Breast epithelium (tissue), 4 donors: ENCODE results near the gene NAA25. TPM values are rescaled to one million over a fixed set of nuclear protein-coding genes. Genes with fewer than 3 reads are reported as not detected.

Source experiments
- DNase-seq, 2 donors: peaks; one replicate each; pipeline ENCODE4 v3.0.0-alpha.2; 2019; ENCODE audit warnings: low spot score in 2 of 2
- H3K27ac ChIP-seq, 2 donors: fragments of 200-600 bp; sonication (generic) in 1 of 2; one replicate each; pipeline ENCODE4 v1.5.1; 2016 to 2019; ENCODE audit warnings: mild to moderate bottlenecking in 1 of 2
- H3K27me3 ChIP-seq, 2 donors: fragments of 200-600 bp; sonication (generic) in 1 of 2; one replicate each; pipeline versions ENCODE4 v1.5.1 to v1.6.0; 2017 to 2019; ENCODE audit warnings: control low read depth in 1 of 2, mild to moderate bottlenecking in 1 of 2
- H3K36me3 ChIP-seq: fragments of 200-600 bp; one replicate; pipeline ENCODE4 v1.5.1; 2019
- H3K4me1 ChIP-seq, 2 donors: fragments of 200-600 bp; sonication (generic); one replicate each; pipeline ENCODE4 v1.5.1; 2016 to 2019; ENCODE audit warnings: control low read depth in 1 of 2
- H3K4me3 ChIP-seq, 3 donors: fragments of 200-600 bp; sonication (generic); 1 replicate in 2 of 3; 2 replicates in 1 of 3; pipeline ENCODE4 v1.5.1; 2016 to 2019; ENCODE audit warnings: mild to moderate bottlenecking in 3 of 3, moderate library complexity in 2 of 3
- H3K9me3 ChIP-seq, 2 donors: fragments of 200-600 bp; sonication (generic) in 1 of 2; one replicate each; pipeline ENCODE4 v1.5.1; 2016 to 2019; ENCODE audit warnings: control low read depth in 1 of 2
- POLR2A ChIP-seq: fragments of 450-650 bp; IDR thresholded peaks from one replicate; pipeline ENCODE4 v1.6.1; 2016; ENCODE audit warnings: antibody characterized with exemption, mild to moderate bottlenecking, moderate library complexity
- POLR2AphosphoS5 ChIP-seq, 3 donors: sonication (generic); formaldehyde crosslinking; IDR thresholded peaks; one replicate each; pipeline ENCODE4 v1.6.1; 2017; ENCODE audit warnings: antibody characterized with exemption in 3 of 3
- intact Hi-C: fragments of 100-400 bp; cut with DNase I; formaldehyde crosslinking; loops from one replicate; pipeline ENCODE4 v1.15.1; 2023; ENCODE audit warnings: low total_unique reads
- total RNA-seq, 3 donors: library from RNA; depleted of rRNA; stranded (reverse); fragments of >200 nt; gene quantifications; one replicate each; pipeline ENCODE4 v1.1.0, GENCODE V29; 2016
- TF ChIP-seq, protein P1 (sequence below), 3 donors: fragments of 450-650 bp; IDR thresholded peaks; one replicate each; pipeline ENCODE4 v1.5.1; 2016 to 2017; ENCODE audit warnings: antibody characterized with exemption in 3 of 3, mild to moderate bottlenecking in 3 of 3, moderate library complexity in 3 of 3

Gene NAA25
- 10 to 100 TPM; 16.8 to 48.3 (median 37.0) TPM for total RNA-seq

DNA sequence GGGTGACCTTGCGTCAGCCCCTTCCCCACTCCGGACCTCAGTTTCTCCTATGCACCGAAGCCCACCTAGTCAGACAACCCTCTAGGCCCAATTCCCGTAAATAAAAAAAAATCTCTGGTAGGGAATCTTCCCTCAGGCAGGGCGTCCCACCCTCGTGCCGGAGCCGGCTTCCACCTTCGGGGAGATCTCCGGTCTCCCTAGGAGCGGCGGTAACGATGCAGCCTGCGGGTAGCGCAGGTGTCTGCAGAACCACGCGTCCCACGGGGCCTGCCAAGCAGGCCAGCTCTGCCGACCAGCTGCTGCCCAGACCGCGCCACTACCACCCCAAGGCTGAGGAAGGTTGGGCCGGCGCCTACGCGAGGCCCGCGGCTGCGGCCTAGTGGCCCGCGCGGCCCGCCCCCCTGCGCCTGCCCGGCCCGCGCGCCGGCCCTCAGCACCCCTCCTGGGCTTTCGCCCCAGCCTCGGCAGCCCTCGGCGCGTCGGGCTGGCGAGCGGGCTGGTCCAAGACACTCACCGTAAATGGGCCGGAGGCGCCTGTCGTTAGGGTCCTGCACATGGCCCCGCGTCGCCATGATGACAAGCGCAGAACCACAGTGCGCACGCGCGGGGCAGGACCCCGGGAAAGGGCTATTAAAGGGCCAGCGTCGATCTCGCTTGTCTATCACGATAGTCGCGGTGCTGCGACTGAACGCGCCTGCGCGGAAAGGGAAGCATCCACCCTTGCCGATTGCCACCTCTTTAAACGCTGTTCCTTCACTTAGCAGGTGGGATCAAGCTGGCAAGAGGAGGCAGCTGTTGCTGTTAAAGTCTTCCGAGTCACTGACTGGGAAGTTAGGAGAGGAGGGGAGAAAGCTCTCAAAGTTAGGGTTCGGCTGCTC lies at the start of gene NAA25:
Gene NAA25, minus strand, starts transcription at position 582 of the 878 bp plus-strand sequence. Its CDS starts 10 bp downstream, at position 572.
- intact Hi-C loops: no loop called here
- Histone ChIP-seq H3K27me3 (no peaks in the 10 kb centered on the region), H3K36me3 (no peaks in the 10 kb centered on the region), H3K9me3 (no peaks in the 10 kb centered on the region), H3K4me1 (no peaks in the 10 kb centered on the region), H3K27ac (peak within 1 kb of the TSS; percentile 94 to 95), H3K4me3 (peak within 1 kb of the TSS; percentile 66 to 92 (median 82))
- DNase-seq: peak; percentile 78 to 81
- TF ChIP-seq POLR2A (no peak), POLR2AphosphoS5 (IDR thresholded peaks at IDR 0.05) (peak in 2 of 3 donors; percentile 57 to 69)

DNA sequence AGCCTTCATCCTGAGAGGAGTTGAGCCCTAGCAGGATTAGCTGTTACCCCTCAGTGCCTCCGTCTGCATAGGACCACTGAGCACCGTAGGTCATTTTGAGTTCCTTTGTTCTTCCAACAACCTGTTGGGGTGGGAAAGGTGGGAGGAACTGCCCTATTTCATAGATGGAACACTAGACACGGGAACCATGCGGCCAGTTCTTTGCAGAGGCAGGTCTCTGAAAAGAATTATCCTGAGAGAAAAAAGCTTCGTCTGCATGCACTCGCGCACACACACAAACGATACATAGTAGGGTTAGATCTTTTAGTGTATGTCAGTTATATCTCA lies 45.3 kb upstream of the NAA25 start:
- H3K27ac ChIP-seq: no peak overlapping the region
- intact Hi-C loops: no loop called here
- H3K4me3 ChIP-seq: no peak overlapping the region
- no peaks in the 10 kb centered on the region for H3K27me3 ChIP-seq
- peaks cover 0 to 5% of the 10 kb centered on the region in 2 donors for H3K9me3 ChIP-seq
- peaks cover 19% of the 10 kb centered on the region for H3K36me3 ChIP-seq
- peak in 1 of 2 donors; percentile 19 for DNase-seq
- no peaks in the 10 kb centered on the region for H3K4me1 ChIP-seq
- no peak for TF ChIP-seq POLR2AphosphoS5 (IDR thresholded peaks at IDR 0.05)
- TF ChIP-seq, protein P1, sequence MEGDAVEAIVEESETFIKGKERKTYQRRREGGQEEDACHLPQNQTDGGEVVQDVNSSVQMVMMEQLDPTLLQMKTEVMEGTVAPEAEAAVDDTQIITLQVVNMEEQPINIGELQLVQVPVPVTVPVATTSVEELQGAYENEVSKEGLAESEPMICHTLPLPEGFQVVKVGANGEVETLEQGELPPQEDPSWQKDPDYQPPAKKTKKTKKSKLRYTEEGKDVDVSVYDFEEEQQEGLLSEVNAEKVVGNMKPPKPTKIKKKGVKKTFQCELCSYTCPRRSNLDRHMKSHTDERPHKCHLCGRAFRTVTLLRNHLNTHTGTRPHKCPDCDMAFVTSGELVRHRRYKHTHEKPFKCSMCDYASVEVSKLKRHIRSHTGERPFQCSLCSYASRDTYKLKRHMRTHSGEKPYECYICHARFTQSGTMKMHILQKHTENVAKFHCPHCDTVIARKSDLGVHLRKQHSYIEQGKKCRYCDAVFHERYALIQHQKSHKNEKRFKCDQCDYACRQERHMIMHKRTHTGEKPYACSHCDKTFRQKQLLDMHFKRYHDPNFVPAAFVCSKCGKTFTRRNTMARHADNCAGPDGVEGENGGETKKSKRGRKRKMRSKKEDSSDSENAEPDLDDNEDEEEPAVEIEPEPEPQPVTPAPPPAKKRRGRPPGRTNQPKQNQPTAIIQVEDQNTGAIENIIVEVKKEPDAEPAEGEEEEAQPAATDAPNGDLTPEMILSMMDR (IDR thresholded peaks at IDR 0.05): no peak
- TF ChIP-seq POLR2A: no peak

DNA sequence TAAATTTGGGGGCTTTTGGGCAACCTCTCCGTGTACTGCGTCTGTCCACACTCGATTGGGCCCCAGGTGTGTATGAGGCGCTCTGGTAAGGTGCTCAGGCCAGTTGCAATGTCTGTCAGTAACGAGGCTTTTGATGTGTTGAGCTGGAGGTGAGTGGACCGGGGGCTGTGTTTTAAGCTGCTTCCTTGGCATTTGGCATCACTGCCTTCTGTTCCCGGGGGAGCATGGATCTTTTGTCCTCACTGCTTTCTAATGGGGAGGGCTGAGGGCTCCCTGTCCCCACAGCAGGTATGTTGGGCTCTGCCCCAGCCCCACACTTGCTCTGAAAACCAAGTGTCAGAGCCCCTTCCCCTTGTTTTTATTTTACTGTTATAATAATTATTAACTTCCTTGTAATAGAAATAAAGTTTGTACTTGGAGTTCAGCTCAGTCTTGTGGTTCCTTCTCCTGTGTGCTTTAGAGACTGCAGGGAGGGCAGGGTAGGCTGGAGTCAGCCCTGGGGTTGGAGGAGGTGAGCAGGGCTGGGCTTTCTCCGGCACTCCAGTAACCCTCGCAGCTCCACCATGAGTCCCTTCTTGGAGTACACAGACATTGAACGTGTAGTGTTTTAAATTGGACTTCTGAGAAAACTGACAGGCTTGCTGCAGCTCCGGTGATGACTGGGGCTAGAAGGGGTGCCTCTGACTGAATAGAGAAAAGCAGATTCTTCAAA lies 44.8 kb upstream of the NAA25 start:
- peaks cover 19% of the 10 kb centered on the region for H3K36me3 ChIP-seq
- DNase-seq: peak in 1 of 2 donors; percentile 41
- intact Hi-C loops: no loop called here

DNA sequence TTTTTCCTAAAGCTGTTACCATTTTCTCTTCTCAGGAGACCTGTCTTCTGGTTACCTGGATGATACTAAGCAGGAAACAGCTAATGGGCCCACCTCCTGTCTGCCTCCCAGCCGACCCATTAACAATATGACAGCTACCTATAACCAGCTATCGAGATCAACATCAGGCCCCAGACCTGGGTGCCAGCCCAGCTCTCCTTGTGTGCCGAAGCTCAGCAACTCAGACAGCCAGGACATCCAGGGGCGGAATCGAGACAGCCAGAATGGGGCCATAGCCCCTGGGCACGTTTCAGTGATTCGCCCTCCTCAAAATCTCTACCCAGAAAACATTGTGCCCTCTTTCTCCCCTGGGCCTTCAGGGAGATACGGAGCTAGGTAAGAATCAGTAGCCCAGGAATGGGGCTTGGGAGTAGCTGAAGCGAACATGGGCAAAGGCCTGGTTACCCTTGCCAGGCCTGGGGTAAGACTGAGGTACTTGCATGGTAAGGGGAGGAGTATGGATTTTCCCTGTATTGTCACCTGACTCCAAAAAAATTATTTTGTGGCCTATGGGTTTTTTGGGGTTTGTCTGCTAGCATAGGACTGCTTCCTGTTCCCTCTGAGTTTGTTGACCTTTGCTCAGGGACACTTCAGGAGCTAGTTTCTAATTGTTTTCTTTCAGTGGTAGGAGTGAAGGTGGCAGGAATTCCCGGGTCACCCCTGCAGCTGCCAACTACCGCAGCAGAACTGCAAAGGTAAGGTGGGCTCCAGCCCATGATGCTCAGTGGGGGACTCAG lies 43.4 kb upstream of the NAA25 start:
- Histone ChIP-seq H3K36me3 (peaks cover 19% of the 10 kb centered on the region), H3K4me1 (no peaks in the 10 kb centered on the region), H3K9me3 (no peaks in the 10 kb centered on the region), H3K27me3 (no peaks in the 10 kb centered on the region), H3K27ac (no peak overlapping the region), H3K4me3 (no peak overlapping the region)
- no peak for DNase-seq
- TF ChIP-seq, protein P1 (IDR thresholded peaks at IDR 0.05): no peak
- no peak for TF ChIP-seq POLR2AphosphoS5 (IDR thresholded peaks at IDR 0.05)
- TF ChIP-seq POLR2A: no peak
- intact Hi-C loops: no loop called here

More for the DNA sequence above, 44.8 kb upstream of the NAA25 start:
- TF ChIP-seq POLR2AphosphoS5 (IDR thresholded peaks at IDR 0.05) (no peak), POLR2A (no peak)
- TF ChIP-seq, protein P1 (IDR thresholded peaks at IDR 0.05): no peak
- Histone ChIP-seq H3K4me3 (no peak overlapping the region), H3K4me1 (no peaks in the 10 kb centered on the region), H3K9me3 (no peaks in the 10 kb centered on the region), H3K27ac (no peak overlapping the region), H3K27me3 (no peaks in the 10 kb centered on the region)

DNA sequence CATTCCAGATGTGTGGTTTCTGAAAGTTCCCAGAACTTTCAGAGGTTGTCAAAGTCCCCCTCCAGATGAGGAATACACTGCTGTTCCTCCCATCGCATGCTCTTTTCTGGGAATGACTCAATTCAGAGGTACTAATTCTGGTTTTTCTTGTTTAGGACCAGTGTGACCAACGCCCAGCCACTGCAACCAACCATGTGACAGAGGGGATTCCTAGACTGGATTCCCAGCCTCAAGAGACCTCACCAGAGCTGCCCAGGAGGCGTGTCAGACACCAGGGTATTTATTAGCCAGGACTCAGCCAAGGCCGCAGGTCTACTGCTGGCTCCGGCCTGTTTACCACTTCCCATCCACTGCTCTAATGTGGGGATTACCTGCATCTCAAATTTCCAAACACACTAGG lies 41.0 kb upstream of the NAA25 start:
- no peaks in the 10 kb centered on the region for H3K27me3 ChIP-seq
- H3K27ac ChIP-seq: peak overlapping the region; percentile 14 to 29
- intact Hi-C loops: no loop called here
- TF ChIP-seq, protein P1 (IDR thresholded peaks at IDR 0.05): no peak
- TF ChIP-seq POLR2AphosphoS5 (IDR thresholded peaks at IDR 0.05) (no peak), POLR2A (no peak)
- H3K36me3 ChIP-seq: peaks cover 19% of the 10 kb centered on the region
- H3K4me1 ChIP-seq: no peaks in the 10 kb centered on the region
- no peak overlapping the region for H3K4me3 ChIP-seq
- H3K9me3 ChIP-seq: no peaks in the 10 kb centered on the region
- peak in 1 of 2 donors; percentile 49 for DNase-seq
